Body of pancreas (tissue), 4 donors: ENCODE results near the gene BPIFB6. TPM values are rescaled to one million over a fixed set of nuclear protein-coding genes. Genes with fewer than 3 reads are reported as not detected.

Experiments
- ATAC-seq: fragments of 150-250 bp; one replicate; pipeline ENCODE4 v1.9.1; 2016
- DNase-seq, 4 donors: peaks; one replicate each; pipeline ENCODE4 v3.0.0-alpha.2; 2019
- H3K27ac ChIP-seq, 4 donors: fragments of 200-600 bp; sonication (generic); 1 replicate in 3 of 4; 2 replicates in 1 of 4; pipeline versions ENCODE4 v1.5.1 to v1.6.1; 2016 to 2019; ENCODE audit warnings: mild to moderate bottlenecking in 1 of 4, mixed read lengths in 1 of 4, moderate library complexity in 1 of 4
- H3K27me3 ChIP-seq, 2 donors: fragments of 200-600 bp; sonication (generic); one replicate each; pipeline ENCODE4 v1.6.0; 2016; ENCODE audit warnings: mild to moderate bottlenecking in 1 of 2
- H3K36me3 ChIP-seq, 2 donors: fragments of 200-600 bp; sonication (generic); replicated peaks in 1 of 2; 2 replicates each; pipeline ENCODE4 v1.5.1; 2016; ENCODE audit warnings: low read depth in 2 of 2; ENCODE audit not compliant: insufficient read depth in 1 of 2
- H3K4me1 ChIP-seq: fragments of 200-600 bp; sonication (generic); one replicate; pipeline ENCODE4 v1.6.0; 2016
- H3K4me3 ChIP-seq, 2 donors: fragments of 200-600 bp; sonication (generic); 1 replicate in 1 of 2; 2 replicates in 1 of 2; pipeline ENCODE4 v1.5.1; 2016 to 2019
- H3K9me3 ChIP-seq, 3 donors: fragments of 200-600 bp; sonication (generic); 1 replicate in 2 of 3; 2 replicates in 1 of 3; pipeline ENCODE4 v1.5.1; 2016
- CTCF ChIP-seq, 7 experiments: fragments of 450-650 bp in 4 of 7; fragments of 200-600 bp in 3 of 7; sonication (generic) in 3 of 7; IDR thresholded peaks; one replicate each; pipeline ENCODE4 v1.5.1; 2016 to 2019; ENCODE audit warnings: antibody characterized with exemption in 7 of 7
- POLR2A ChIP-seq, 3 donors: fragments of 450-650 bp; IDR thresholded peaks; one replicate each; pipeline ENCODE4 v1.6.1; 2016; ENCODE audit warnings: antibody characterized with exemption in 3 of 3, mild to moderate bottlenecking in 2 of 3
- WGBS, 2 donors: methylation state at CpG; one replicate each; pipeline ENCODE4 v1.1.5; 2017; 5-methylcytosine and 5-hydroxymethylcytosine counted together
- intact Hi-C: fragments of 100-400 bp; cut with DNase I; formaldehyde crosslinking; loops from one replicate; pipeline ENCODE4 v1.15.1; 2023
- total RNA-seq, 2 donors: library from RNA; depleted of rRNA; stranded (reverse); fragments of >200 nt; gene quantifications; one replicate each; pipeline ENCODE4 v1.1.0, GENCODE V29; 2016

The BPIFB6 gene
- total RNA-seq, 2 donors from 2014 or later, result not detected

DNA sequence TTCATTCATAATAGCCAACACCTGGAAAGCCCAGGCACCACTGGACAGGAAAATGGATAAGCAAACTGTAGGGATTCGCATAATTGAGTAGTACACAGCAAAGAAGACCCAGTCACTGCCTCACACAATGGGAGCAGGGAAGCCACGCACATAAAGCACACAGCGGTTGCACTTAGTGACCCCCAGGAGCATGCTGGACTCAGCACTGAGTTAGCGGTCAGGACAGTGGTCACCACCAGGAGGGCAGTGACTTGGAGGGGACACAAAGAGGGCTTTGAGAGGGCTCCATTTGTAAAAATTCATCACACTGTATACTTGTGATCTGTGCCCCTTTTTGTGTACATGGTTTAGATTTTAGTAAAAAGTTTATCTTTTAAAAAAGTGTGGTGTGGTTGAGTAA, 19.9 kb downstream of the BPIFB6 start:
- ATAC-seq (no peak), DNase-seq (no peak)
- H3K27ac ChIP-seq, result no peak overlapping the region
- TF ChIP-seq POLR2A (IDR thresholded peaks at IDR 0.05) (no peak), CTCF (IDR thresholded peaks at IDR 0.05) (no peak)
- no peaks in the 10 kb centered on the region for H3K27me3 ChIP-seq
- no peak overlapping the region for H3K4me3 ChIP-seq
- no peaks in the 10 kb centered on the region for H3K36me3 ChIP-seq
- no peaks in the 10 kb centered on the region for H3K9me3 ChIP-seq
- H3K4me1 ChIP-seq, result no peaks in the 10 kb centered on the region
- intact Hi-C loops, result no loop called here
- 54 to 59% methylated on average over 3 to 4 of the region's 4 CpGs for WGBS, 2 donors

GRCh38 chr20:33053291-33054106, 22.1 kb downstream of the BPIFB6 start, which contains the start of gene BPIFB3:
Gene BPIFB3, plus strand, starts transcription at chr20:33053903. Its CDS starts 1,533 bp downstream, at chr20:33055436.
- no peak for DNase-seq
- intact Hi-C loops, result no loop called here
- Histone ChIP-seq H3K4me3 (no peak within 1 kb of the TSS), H3K36me3 (no peaks in the 10 kb centered on the region), H3K9me3 (no peaks in the 10 kb centered on the region), H3K4me1 (no peaks in the 10 kb centered on the region), H3K27ac (no peak within 1 kb of the TSS), H3K27me3 (no peaks in the 10 kb centered on the region)
- 67 to 79% methylated on average over 8 to 24 of the region's 25 CpGs for WGBS, 2 donors
- TF ChIP-seq POLR2A (IDR thresholded peaks at IDR 0.05), result no peak
- no peak for ATAC-seq

DNA sequence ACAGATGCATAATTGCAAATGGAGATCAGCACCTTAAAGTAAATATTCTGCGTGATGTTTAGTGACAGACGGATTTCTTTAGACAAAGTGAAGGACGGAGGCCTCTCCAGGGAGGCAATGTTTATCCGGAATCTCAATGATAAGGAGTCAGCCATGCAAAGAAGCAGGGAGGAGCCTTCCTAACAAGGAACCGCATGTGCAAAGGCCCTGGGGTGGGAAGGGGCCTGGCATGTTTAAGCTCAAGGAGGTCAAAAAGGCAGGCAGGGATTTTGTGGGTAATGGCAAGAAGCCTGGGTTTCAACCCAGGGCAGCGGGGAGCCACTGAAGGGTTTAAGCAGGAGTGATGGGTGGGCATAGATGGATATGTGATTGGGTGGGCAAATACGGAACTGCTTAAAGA, 22.9 kb downstream of the BPIFB6 start:
- Histone ChIP-seq H3K27ac (no peak overlapping the region), H3K27me3 (no peaks in the 10 kb centered on the region), H3K4me3 (no peak overlapping the region), H3K9me3 (no peaks in the 10 kb centered on the region), H3K36me3 (no peaks in the 10 kb centered on the region), H3K4me1 (no peaks in the 10 kb centered on the region)
- DNase-seq (no peak), ATAC-seq (no peak)
- 72 to 77% methylated on average over 7 of the region's 7 CpGs for WGBS, 2 donors
- TF ChIP-seq CTCF (IDR thresholded peaks at IDR 0.05) (no peak), POLR2A (IDR thresholded peaks at IDR 0.05) (no peak)
- intact Hi-C loops, result no loop called here

GRCh38 chr20:33054791-33055190, 23.3 kb downstream of the BPIFB6 start:
- 55 to 89% methylated on average over 2 of the region's 2 CpGs for WGBS, 2 donors
- Histone ChIP-seq H3K36me3 (no peaks in the 10 kb centered on the region), H3K27me3 (no peaks in the 10 kb centered on the region), H3K4me3 (no peak overlapping the region), H3K4me1 (no peaks in the 10 kb centered on the region), H3K9me3 (no peaks in the 10 kb centered on the region), H3K27ac (no peak overlapping the region)
- TF ChIP-seq CTCF (IDR thresholded peaks at IDR 0.05) (no peak), POLR2A (IDR thresholded peaks at IDR 0.05) (no peak)
- ATAC-seq (no peak), DNase-seq (no peak)
- intact Hi-C loops, result no loop called here

GRCh38 chr20:33059136-33059535, 27.7 kb downstream of the BPIFB6 start:
- TF ChIP-seq CTCF (IDR thresholded peaks at IDR 0.05), result no peak
- no peak for TF ChIP-seq POLR2A (IDR thresholded peaks at IDR 0.05)
- Histone ChIP-seq H3K4me3 (no peak overlapping the region), H3K27me3 (no peaks in the 10 kb centered on the region), H3K4me1 (no peaks in the 10 kb centered on the region), H3K27ac (no peak overlapping the region), H3K36me3 (no peaks in the 10 kb centered on the region), H3K9me3 (no peaks in the 10 kb centered on the region)
- ATAC-seq (no peak), DNase-seq (no peak)
- 63 to 67% methylated on average over 3 to 7 of the region's 7 CpGs for WGBS, 2 donors
- intact Hi-C loops, result no loop called here
